GM19025 (cell line): ENCODE data around the gene ZNG1F.
"Not testable (repeated sequence)": the region's sequence is repeated elsewhere in the genome, so short reads cannot be mapped to it uniquely, and the experiment has no call there.

Experiments used
- ATAC-seq: cut with Tn5 transposase; IDR thresholded peaks from one replicate; pipeline ENCODE4 v1.9.1; 2021; ENCODE audit warnings: mild to moderate bottlenecking, low read depth, moderate library complexity; ENCODE audit not compliant: unreplicated experiment

The ZNG1F gene

DNA sequence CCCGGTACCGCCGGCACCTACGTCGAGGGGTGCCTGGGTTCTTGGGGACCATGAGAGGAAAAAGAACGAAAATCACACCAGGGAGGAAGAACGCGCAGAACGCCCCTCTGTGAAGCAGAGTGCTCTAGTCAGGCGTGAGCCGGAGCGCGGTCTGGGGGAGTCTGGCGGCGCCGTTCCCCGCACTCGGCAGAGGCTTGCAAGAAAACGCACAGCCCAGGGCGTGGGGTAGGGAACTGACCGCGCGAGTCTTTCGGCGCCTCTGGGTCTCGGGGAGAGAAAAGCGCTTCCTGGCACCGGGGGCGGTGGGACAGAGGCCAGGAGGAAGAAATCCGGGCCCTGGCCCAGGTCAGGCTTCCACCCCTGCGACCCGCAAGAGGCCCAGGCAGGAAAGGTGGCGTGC lies 65.3 kb downstream of the ZNG1F start:
- not testable (repeated sequence) for ATAC-seq

DNA sequence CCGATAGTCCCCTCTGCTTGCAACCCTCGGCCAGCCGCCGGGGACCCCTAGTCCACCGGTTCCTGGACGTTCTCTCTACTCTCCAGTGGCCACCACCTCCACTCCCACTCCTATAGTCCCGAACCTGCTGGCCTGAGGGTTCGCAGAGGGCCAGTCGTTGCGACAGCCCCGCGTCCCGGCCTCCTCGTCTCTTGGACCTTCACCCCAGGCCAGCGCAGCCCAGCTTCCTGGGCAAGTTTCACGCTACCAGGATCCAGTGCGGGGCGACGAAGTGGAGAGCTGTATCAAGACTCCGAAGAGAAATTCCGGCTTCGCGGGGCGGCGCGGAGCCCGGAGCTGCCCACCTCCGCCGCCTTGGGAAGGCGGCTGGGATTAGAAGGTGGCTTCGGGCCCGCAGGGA lies 65.7 kb downstream of the ZNG1F start:
- not testable (repeated sequence) for ATAC-seq

DNA sequence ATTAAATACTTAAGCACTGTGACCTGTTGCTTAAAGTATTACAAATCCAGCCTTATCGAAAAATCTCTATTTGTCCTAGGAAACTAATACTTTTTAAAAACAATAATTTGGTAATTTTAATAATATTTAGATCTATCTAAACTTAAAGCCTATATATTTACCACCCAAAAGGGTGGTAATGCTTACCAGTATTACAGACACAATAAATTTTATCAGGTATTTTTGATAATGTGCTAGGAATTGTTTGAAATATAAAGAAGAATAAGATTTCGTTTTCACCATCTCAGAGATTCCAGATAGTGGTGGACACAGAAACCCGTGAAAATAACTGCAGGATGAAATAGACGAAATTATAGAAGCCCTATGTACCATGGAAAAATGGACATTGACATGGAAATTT lies 68.4 kb downstream of the ZNG1F start:
- not testable (repeated sequence) for ATAC-seq

DNA sequence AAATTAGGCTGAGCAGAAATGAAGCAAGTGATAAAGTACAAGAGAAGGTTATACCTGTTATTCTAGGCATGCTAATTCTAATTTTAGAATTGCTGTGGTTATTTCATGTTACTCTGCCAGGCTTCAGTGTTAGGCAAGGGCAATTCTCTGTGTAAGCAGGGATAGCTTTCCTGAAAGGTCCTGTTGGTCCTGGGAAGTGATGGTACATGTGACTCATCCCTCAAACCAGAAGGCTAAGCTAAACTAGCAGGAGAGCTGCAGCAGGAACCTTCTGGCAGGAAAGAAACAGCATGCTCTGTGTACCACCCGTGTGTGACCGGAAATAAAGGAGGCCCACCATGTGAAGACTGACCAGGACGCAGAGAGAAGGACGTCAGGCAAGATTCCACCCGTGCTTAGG lies 69.4 kb downstream of the ZNG1F start:
- not testable (repeated sequence) for ATAC-seq

DNA sequence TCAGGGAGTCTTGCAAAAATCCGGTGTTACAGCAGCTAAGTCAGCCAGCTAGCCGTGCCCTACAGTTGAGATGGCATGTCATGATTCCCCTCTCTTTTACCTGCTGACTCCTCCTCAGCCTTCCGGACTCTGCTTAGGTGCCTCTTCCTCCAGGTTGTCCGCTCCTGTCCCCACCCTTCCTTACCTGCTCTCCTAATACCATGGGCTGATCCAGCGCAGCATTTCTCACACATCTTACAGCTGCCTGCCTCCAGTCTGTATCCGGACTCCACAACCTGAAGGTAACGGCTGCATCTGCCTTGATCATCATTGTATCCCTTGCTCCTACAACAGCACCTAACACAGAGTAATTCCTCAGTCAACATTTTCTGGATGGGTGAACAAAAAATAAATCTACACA lies 69.8 kb downstream of the ZNG1F start:
- not testable (repeated sequence) for ATAC-seq

DNA sequence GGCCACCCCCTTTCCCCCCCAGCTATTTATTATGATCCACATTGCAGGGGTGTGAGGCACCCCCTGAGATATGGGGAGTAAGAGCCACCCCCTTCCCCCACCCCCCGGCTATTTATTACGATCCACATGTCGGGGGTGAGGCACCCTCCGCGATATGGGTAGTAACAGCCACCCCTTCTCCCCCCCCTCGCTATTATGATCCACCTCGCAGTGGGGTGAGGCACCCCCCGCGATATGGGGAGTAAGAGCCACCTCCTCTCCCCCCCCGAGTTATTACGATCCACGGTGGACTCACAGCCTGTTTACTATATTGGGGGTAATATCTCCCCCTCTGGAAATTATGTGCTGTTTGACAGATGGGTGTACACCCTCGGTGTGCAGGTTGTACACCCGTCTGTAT lies 75.8 kb downstream of the ZNG1F start:
- ATAC-seq, result not testable (repeated sequence)

DNA sequence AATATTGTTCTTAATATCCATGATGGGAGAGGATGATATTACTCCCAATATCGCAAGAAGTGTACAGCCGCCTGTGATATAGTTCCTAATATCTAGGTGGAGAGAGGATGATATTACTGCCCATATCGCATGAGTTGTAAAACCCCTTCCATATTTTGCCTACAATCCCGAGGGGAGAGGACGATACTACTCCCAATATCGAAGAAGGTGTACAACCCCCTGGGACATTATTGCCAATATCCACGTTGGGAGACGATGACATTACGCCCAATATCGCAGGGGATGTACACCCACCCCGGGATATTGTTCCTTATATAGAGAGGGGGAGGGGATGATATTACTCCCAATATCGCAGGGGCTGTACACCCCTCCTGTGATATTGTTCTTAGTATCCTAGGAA lies 77.7 kb downstream of the ZNG1F start:
- not testable (repeated sequence) for ATAC-seq

DNA sequence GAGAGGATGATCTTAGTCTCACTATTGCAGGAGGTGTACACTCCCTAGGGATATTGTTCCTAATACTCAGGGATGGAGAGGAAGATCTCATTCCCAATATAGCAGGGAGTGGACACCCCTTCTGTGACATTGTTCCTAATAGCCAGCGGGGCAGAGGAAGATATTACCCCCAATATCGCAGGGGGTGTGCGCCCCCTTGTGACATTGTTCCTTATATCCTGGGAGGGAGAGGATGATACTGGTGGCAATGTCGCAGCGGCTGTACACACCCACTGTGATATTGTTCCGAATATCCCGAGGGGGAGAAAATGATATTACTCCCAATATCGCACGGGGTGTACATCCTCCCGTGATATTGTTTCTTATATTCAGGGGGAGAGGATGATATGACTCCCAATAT lies 78.2 kb downstream of the ZNG1F start:
- not testable (repeated sequence) for ATAC-seq

DNA sequence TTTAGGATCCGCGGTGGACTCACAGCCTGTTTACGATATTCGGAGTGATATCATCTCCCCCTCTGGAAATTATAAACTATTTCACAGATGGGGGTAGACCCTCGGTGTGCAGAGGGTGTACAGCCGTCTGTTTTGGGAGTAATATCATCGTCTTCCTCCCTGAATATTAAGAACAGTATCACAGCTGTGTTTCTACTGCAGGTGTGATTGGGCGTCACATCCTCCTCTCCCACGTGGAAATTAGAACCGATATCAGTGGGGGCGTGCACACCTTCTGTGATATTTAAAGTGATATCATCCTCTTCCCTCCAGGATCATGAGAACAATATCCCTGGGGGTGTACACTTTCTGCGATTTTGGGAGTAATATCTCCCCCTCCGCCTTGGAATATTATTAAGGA lies 79.9 kb downstream of the ZNG1F start:
- not testable (repeated sequence) for ATAC-seq

DNA sequence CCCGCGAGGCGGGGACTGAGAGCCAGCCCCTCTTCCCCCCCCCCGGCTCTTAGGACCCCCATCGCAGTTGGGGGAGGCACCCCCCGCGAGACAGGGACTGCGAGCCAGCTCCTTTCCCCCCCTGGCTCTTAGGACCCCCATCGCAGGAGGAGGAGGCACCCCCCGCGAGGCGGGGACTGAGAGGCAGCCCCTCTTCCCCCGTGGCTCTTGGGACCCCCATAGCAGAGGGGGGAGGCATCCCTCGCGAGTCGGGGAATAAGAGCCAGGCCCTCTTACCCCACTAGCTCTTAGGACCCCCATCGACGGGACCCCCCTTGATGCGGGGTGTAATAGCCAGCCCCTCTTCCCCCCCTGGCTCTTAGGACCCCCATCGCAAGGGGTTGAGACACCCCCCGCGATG lies 80.3 kb downstream of the ZNG1F start:
- not testable (repeated sequence) for ATAC-seq

DNA sequence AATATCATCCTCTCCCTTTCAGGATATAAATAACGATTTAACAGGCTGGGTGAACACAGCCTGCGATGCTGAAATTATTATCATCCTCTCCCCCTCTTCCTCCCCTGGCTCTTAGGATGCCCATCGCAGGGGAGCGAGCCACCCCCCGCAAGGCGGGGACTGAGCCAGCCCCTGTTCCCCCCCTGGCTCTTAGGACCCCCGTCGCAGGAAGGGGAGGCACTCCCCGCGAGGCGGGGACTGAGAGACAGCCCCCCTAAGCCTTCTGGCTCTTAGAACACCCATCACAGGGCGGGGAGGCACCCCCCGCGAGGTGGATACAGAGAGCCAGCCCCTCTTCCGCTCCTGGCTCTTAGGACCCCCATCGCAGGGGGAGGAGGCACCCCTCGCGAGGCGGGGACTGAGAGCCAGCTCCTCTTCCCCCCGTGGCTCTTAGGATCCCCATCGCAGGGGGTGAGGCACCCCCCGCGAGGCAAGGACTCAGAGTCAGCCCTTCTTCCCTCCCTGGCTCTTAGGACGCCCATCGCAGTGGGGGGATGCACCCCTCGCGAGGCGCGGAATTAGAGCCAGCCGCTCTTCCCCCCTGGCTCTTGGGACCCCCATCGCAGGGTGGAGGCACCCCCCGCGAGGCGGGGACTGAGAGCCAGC lies 82.5 kb downstream of the ZNG1F start:
- not testable (repeated sequence) for ATAC-seq

DNA sequence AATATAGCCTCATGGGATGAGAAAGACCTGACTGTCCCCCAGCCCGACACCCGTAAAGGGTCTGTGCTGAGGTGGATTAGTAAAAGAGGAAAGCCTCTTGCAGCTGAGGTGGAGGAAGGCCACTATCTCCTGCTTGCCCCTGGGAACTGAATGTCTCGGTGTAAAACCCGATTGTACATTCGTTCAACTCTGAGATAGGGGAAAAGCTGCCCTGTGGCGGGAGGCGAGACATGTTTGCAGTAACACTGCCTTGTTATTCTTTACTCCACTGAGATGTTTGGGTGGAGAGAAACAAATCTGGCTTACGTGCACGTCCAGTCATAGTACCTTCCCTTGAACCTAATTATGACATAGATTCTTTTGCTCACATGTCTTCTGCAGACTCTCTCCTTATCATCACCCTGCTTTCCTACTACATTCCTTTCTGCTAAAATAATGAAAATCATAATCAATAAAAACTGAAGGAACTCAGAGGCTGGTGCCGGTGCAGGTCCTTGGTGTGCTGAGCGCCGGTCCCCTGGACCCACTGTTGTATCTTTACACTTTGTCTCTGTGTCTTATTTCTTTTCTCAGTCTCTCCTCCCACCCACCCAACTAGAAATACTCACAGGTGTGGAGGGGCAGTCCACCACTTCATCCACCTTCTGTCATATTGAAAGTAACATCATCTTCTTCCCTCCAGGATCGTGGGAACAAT lies 83.4 kb downstream of the ZNG1F start:
- not testable (repeated sequence) for ATAC-seq

DNA sequence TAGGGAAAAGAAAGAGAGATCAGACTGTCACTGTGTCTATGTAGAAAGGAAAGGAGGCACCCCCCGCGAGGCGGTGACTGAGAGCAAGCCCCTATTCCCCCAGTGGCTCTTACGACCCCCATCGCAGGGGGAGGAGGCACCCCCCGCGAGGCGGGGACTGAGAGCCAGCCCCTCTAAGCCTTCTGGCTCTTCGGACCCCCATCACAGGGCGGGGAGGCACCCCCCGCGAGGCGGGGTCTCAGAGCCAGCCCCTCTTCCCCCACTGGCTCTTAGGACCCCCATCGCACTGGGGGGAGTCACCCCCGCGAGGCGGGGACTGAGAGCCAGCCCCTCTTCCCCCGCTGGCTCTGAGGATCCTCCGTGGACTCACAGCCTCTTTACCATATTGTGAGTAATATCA lies 84.6 kb downstream of the ZNG1F start:
- not testable (repeated sequence) for ATAC-seq

DNA sequence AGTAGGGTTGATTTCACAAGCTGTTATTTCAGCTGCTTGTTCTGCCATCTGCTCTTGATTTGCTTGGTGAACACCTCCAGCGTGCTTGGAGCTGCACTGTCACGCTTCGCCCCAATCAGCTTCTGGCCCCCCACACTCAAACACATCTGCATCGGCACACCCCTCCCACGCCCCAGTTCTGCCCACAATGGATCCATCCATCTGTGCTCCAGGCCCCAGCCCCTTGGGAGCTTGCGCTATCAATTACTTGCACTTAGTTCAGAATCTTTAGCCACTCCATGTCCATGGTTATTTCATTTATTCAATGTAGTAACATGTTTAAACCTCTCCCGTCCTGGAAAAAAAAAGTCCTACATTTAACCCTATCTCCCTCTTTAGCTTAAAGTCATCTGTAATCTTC lies 88.6 kb downstream of the ZNG1F start:
- ATAC-seq, result not testable (repeated sequence)

DNA sequence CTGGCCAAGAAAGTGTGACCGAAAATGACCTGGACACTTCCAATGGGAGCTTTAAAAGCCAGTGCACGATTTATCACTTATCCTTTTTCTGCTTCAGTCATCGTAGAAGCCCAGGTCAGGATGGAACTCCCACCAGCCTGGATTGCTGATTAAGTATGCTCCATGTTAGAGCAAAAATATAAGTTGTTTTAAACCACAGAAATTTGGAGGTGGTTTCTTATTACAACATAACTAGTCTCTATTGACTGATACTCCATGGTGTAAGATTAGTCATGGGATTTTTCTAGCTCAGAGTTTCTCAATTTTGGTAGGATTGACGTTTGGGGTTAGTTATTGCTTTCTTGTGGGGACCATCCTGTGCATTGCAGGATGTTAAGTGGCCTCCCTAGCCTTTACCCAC lies 90.4 kb downstream of the ZNG1F start:
- not testable (repeated sequence) for ATAC-seq

DNA sequence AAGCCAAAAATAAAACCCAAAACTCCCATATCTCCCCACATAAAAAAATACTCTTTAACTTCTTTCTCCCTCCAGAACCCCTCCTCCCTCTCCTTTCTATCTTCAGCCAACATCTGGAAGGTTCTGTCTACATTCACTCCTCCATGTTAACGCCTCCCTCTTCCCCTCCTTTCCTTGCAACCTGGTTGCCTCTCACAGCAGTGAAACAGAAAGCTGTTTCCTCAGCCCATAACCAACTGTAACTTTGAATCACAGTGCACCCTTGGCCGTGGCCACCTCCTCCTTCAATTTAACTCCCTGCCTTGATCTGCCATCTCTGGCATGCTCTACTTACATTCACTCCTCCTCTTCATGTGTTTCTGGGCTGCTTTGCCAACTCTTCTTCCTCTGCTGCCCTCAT lies 94.1 kb downstream of the ZNG1F start:
- not testable (repeated sequence) for ATAC-seq

DNA sequence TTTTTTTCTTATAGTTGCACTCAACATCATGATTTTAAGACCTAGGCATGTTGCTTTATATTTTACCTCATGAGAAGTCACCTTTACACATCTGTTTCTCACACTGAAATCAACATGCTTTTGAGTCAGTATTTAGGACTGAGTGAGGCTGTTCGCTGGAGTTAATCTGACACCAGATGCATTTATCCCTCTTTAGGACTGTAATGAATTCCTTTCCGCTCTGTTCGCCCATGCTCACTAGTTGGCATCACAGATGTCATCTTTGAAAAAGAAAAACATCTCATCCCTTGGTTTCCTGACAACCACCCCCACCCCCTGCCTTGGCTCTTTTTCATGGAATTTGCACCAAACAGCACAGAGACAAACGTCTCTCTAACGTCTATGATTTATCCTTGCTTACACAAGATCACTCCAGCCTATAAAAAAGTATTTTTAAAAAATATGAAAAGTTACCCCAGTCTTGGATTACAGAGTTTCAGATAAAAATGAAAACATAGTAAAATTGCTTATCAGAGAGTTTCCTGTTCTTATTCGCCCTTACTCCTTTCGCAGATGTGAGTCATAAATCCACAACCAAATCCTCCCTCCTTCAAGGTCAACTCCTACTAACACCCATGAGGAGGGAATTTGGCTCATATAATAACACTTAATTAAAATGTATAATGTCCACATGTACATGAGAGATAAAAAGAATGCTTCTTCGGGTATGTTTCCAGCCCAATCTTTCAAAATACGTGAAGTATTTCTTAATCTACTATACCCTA lies 94.9 kb downstream of the ZNG1F start:
- ATAC-seq, result not testable (repeated sequence)

DNA sequence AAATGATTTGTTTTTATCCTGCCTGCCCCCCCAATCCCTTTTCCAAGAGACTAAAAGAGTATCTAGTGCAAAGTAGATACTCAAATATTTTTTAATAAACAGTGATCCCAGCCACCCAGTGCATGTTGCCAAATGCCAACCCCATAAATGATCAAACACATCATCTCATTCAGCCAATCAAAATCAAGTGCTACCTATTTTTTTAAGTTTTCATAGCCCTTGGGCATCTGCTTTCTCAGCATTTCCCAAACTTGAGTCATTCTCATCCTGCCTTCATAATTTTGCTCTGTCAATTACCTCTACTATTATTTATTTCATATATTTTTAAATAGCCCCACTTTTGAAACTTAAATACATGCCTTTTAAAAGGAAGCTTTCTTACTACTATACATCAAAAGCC lies 98.2 kb downstream of the ZNG1F start:
- not testable (repeated sequence) for ATAC-seq

DNA sequence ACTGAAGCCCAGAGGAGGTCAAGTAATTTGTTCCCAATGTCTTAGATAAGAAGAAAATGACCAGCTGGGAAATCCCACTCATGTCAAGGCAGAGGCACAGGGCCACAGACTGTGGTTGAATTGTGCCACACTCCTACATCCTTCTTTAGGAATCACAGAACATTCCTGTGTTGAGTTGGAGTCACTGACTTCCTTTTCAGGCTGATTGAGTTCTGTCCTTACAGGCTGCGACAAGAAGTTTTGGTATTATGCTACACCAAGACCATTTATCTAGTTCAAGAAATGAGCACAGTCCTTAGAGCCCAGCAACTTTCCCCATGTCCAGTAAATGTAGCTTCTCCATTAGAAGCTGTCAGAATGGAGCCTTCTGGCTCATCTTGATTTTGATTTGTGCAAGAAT lies 98.7 kb downstream of the ZNG1F start:
- not testable (repeated sequence) for ATAC-seq

DNA sequence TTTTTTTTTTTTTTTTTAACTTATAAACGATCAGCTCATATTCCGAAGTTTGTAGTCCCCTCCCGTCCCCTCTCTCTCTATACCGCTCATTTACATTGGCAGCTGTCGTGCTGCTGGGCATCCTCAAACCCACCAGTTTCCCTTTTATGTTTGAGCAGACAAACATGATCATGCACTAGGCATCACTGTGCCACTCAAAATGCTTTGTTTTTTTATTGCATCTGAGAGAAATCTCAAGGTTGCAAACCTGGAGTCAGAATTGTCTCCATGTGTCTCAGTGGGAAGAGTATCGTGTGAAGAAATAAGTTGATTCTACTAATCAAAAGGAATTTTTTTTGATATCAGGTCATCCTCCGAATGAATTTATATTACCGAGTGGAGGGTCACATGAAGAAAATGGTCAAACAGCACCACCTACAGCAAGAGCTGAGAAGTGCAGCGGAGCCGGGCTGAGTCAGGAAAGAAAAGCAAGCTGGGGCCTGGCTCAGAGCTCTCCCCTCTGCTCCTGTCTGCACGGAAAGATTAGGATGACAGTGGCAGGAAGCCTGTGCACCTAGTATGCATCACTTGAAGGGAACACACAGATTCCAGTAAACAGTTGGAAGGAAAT lies 100.6 kb downstream of the ZNG1F start:
- peak; percentile 72 for ATAC-seq

DNA sequence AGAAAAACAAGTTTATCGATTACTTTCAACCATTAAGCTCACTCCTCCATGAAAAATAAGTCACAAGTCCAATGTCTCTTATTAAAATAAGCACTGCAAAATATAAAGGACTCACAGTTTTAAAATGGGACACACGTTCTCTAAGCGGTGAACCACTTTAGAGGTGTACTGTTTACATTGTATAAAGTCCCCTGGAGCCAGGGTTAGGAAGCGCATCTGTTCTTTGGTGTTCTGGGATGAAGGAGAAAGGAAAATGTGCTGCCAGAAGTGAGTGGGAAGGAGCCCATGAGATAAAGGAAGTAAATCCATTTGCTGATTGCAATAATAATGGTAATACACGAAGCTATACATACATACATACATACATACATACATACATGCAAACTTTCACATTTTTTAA lies 101.2 kb downstream of the ZNG1F start:
- not testable (repeated sequence) for ATAC-seq
